Measurements from ENCODE around the gene BAX. TPM values are rescaled to one million over a fixed set of nuclear protein-coding genes. Genes with fewer than 3 reads are reported as not detected.
"Not testable (repeated sequence)": the region's sequence is repeated elsewhere in the genome, so short reads cannot be mapped to it uniquely, and the experiment has no call there.

BAX gene
- total RNA-seq (92.8 TPM), polyA plus RNA-seq (10 to 100 TPM; 47.9 to 73.1 (median 61.1) TPM)

GRCh38 chr19:48954595-48955307, at the start of gene BAX:
TSS of gene BAX (plus strand) at chr19:48954875. CDS start at chr19:48954929, 54 bp downstream.
- peak within 1 kb of the TSS; percentile 90 to 94 (median 92) for H3K4me3 Mint-ChIP-seq
- H3K27me3 Mint-ChIP-seq = peaks cover 5% of the 10 kb centered on the region
- H3K4me1 ChIP-seq (ENCODE audit: control insufficient read depth, insufficient read depth, low read length, poor library complexity, severe bottlenecking) = peaks cover 20% of the 10 kb centered on the region
- H3K9me3 Mint-ChIP-seq = peaks cover 0 to 1% (median 0%) of the 10 kb centered on the region in 7 donors
- DNase-seq (peak; percentile 73 to 96 (median 84)), ATAC-seq (ENCODE audit: low read depth in 2 of 2) (peak; percentile 87 to 88)
- H3K27ac Mint-ChIP-seq = peak within 1 kb of the TSS; percentile 84 to 96 (median 84)
- H3K27ac ChIP-seq (ENCODE audit: insufficient read depth, low read length, poor library complexity, severe bottlenecking) = peak within 1 kb of the TSS; percentile 80
- peaks cover 12% of the 10 kb centered on the region for H3K36me3 Mint-ChIP-seq
- H3K4me1 Mint-ChIP-seq = peaks cover 0 to 34% (median 21%) of the 10 kb centered on the region in 4 donors
- H3K9me3 ChIP-seq (ENCODE audit: control insufficient read depth in 2 of 2, low read length in 2 of 2) = no peaks in the 10 kb centered on the region
- peaks cover 8% of the 10 kb centered on the region for H3K36me3 ChIP-seq (ENCODE audit: control insufficient read depth, insufficient read depth, low read length)
- peak within 1 kb of the TSS; percentile 77 for H3K4me3 ChIP-seq (ENCODE audit: low read depth, low read length)
- no peaks in the 10 kb centered on the region for H3K27me3 ChIP-seq (ENCODE audit: control insufficient read depth, insufficient read depth, low read length)

GRCh38 chr19:48905664-48906063, 49.0 kb upstream of the BAX start:
- H3K9me3 Mint-ChIP-seq = no peaks in the 10 kb centered on the region
- no peak overlapping the region for H3K27ac Mint-ChIP-seq
- no peaks in the 10 kb centered on the region for H3K27me3 Mint-ChIP-seq

GRCh38 chr19:48906324-48906723, 48.4 kb upstream of the BAX start:
- H3K9me3 Mint-ChIP-seq = no peaks in the 10 kb centered on the region
- H3K36me3 Mint-ChIP-seq = peaks cover 20% of the 10 kb centered on the region
- H3K27me3 Mint-ChIP-seq = no peaks in the 10 kb centered on the region
- H3K4me3 Mint-ChIP-seq = no peak overlapping the region
- H3K9me3 ChIP-seq (ENCODE audit: control insufficient read depth in 2 of 2, low read length in 2 of 2) = no peaks in the 10 kb centered on the region
- ATAC-seq (ENCODE audit: low read depth in 2 of 2) = no peak
- no peak overlapping the region for H3K27ac Mint-ChIP-seq
- peaks cover 0 to 23% (median 10%) of the 10 kb centered on the region in 4 donors for H3K4me1 Mint-ChIP-seq
- H3K4me1 ChIP-seq (ENCODE audit: control insufficient read depth, insufficient read depth, low read length, poor library complexity, severe bottlenecking) = peaks cover 5% of the 10 kb centered on the region
- no peak overlapping the region for H3K4me3 ChIP-seq (ENCODE audit: low read depth, low read length)
- no peak overlapping the region for H3K27ac ChIP-seq (ENCODE audit: insufficient read depth, low read length, poor library complexity, severe bottlenecking)
- peaks cover 44% of the 10 kb centered on the region for H3K36me3 ChIP-seq (ENCODE audit: control insufficient read depth, insufficient read depth, low read length)
- DNase-seq = no peak
- no peaks in the 10 kb centered on the region for H3K27me3 ChIP-seq (ENCODE audit: control insufficient read depth, insufficient read depth, low read length)

More at GRCh38 chr19:48905664-48906063, 49.0 kb upstream of the BAX start:
- Mint-ChIP-seq H3K36me3 (peaks cover 25% of the 10 kb centered on the region), H3K4me1 (peaks cover 0 to 29% (median 14%) of the 10 kb centered on the region in 4 donors), H3K4me3 (no peak overlapping the region)
- Histone ChIP-seq H3K27me3 (ENCODE audit: control insufficient read depth, insufficient read depth, low read length) (no peaks in the 10 kb centered on the region), H3K36me3 (ENCODE audit: control insufficient read depth, insufficient read depth, low read length) (peaks cover 38% of the 10 kb centered on the region), H3K4me1 (ENCODE audit: control insufficient read depth, insufficient read depth, low read length, poor library complexity, severe bottlenecking) (peaks cover 12% of the 10 kb centered on the region), H3K9me3 (ENCODE audit: control insufficient read depth in 2 of 2, low read length in 2 of 2) (no peaks in the 10 kb centered on the region), H3K27ac (ENCODE audit: insufficient read depth, low read length, poor library complexity, severe bottlenecking) (no peak overlapping the region), H3K4me3 (ENCODE audit: low read depth, low read length) (no peak overlapping the region)
- ATAC-seq (ENCODE audit: low read depth in 2 of 2) = no peak
- DNase-seq = no peak

GRCh38 chr19:48907671-48908070, 47.0 kb upstream of the BAX start:
- Histone ChIP-seq H3K9me3 (ENCODE audit: control insufficient read depth in 2 of 2, low read length in 2 of 2) (no peaks in the 10 kb centered on the region), H3K4me1 (ENCODE audit: control insufficient read depth, insufficient read depth, low read length, poor library complexity, severe bottlenecking) (no peaks in the 10 kb centered on the region), H3K27ac (ENCODE audit: insufficient read depth, low read length, poor library complexity, severe bottlenecking) (no peak overlapping the region), H3K36me3 (ENCODE audit: control insufficient read depth, insufficient read depth, low read length) (peaks cover 56% of the 10 kb centered on the region), H3K4me3 (ENCODE audit: low read depth, low read length) (no peak overlapping the region), H3K27me3 (ENCODE audit: control insufficient read depth, insufficient read depth, low read length) (no peaks in the 10 kb centered on the region)
- peaks cover 0 to 11% (median 3%) of the 10 kb centered on the region in 4 donors for H3K4me1 Mint-ChIP-seq
- H3K27ac Mint-ChIP-seq = no peak overlapping the region
- DNase-seq (no peak), ATAC-seq (ENCODE audit: low read depth in 2 of 2) (no peak)
- H3K9me3 Mint-ChIP-seq = no peaks in the 10 kb centered on the region
- H3K27me3 Mint-ChIP-seq = no peaks in the 10 kb centered on the region
- H3K4me3 Mint-ChIP-seq = no peak overlapping the region
- H3K36me3 Mint-ChIP-seq = peaks cover 27% of the 10 kb centered on the region

- not testable (repeated sequence) for H3K4me3 Mint-ChIP-seq; ATAC-seq (ENCODE audit: low read depth in 2 of 2); H3K9me3 ChIP-seq (ENCODE audit: control insufficient read depth in 2 of 2, low read length in 2 of 2); H3K9me3 Mint-ChIP-seq; H3K27me3 ChIP-seq (ENCODE audit: control insufficient read depth, insufficient read depth, low read length); H3K4me1 Mint-ChIP-seq; H3K27ac Mint-ChIP-seq; DNase-seq; H3K4me1 ChIP-seq (ENCODE audit: control insufficient read depth, insufficient read depth, low read length, poor library complexity, severe bottlenecking); H3K4me3 ChIP-seq (ENCODE audit: low read depth, low read length); H3K27ac ChIP-seq (ENCODE audit: insufficient read depth, low read length, poor library complexity, severe bottlenecking); H3K27me3 Mint-ChIP-seq
- H3K36me3 Mint-ChIP-seq = peaks cover 40% of the 10 kb centered on the region
- peaks cover 72% of the 10 kb centered on the region for H3K36me3 ChIP-seq (ENCODE audit: control insufficient read depth, insufficient read depth, low read length)
Measured at GRCh38 chr19:48909424-48910077, 45.1 kb upstream of the BAX start.

GRCh38 chr19:48910803-48911202, 43.9 kb upstream of the BAX start:
- no peak overlapping the region for H3K27ac ChIP-seq (ENCODE audit: insufficient read depth, low read length, poor library complexity, severe bottlenecking)
- Mint-ChIP-seq H3K4me1 (peaks cover 0 to 5% (median 1%) of the 10 kb centered on the region in 4 donors), H3K27ac (peak overlapping the region in 1 of 3 donors; percentile 38), H3K4me3 (no peak overlapping the region), H3K36me3 (peaks cover 30% of the 10 kb centered on the region), H3K27me3 (no peaks in the 10 kb centered on the region), H3K9me3 (no peaks in the 10 kb centered on the region)
- H3K9me3 ChIP-seq (ENCODE audit: control insufficient read depth in 2 of 2, low read length in 2 of 2) = no peaks in the 10 kb centered on the region
- peaks cover 68% of the 10 kb centered on the region for H3K36me3 ChIP-seq (ENCODE audit: control insufficient read depth, insufficient read depth, low read length)
- ATAC-seq (ENCODE audit: low read depth in 2 of 2) = no peak
- H3K27me3 ChIP-seq (ENCODE audit: control insufficient read depth, insufficient read depth, low read length) = no peaks in the 10 kb centered on the region
- no peak for DNase-seq
- H3K4me3 ChIP-seq (ENCODE audit: low read depth, low read length) = no peak overlapping the region
- no peaks in the 10 kb centered on the region for H3K4me1 ChIP-seq (ENCODE audit: control insufficient read depth, insufficient read depth, low read length, poor library complexity, severe bottlenecking)

GRCh38 chr19:48913114-48913889, 41.4 kb upstream of the BAX start:
- Mint-ChIP-seq H3K4me3 (no peak overlapping the region), H3K9me3 (no peaks in the 10 kb centered on the region), H3K36me3 (peaks cover 24% of the 10 kb centered on the region), H3K27me3 (no peaks in the 10 kb centered on the region), H3K4me1 (no peaks in the 10 kb centered on the region), H3K27ac (no peak overlapping the region)
- no peaks in the 10 kb centered on the region for H3K4me1 ChIP-seq (ENCODE audit: control insufficient read depth, insufficient read depth, low read length, poor library complexity, severe bottlenecking)
- no peak overlapping the region for H3K4me3 ChIP-seq (ENCODE audit: low read depth, low read length)
- ATAC-seq (ENCODE audit: low read depth in 2 of 2) = peak in 1 of 2 donors; percentile 37
- peaks cover 63% of the 10 kb centered on the region for H3K36me3 ChIP-seq (ENCODE audit: control insufficient read depth, insufficient read depth, low read length)
- H3K27me3 ChIP-seq (ENCODE audit: control insufficient read depth, insufficient read depth, low read length) = no peaks in the 10 kb centered on the region
- no peak overlapping the region for H3K27ac ChIP-seq (ENCODE audit: insufficient read depth, low read length, poor library complexity, severe bottlenecking)
- DNase-seq = peak in 2 of 3 donors; percentile 39 to 42
- H3K9me3 ChIP-seq (ENCODE audit: control insufficient read depth in 2 of 2, low read length in 2 of 2) = no peaks in the 10 kb centered on the region

All from CD4-positive, CD25-positive, alpha-beta regulatory T cell (primary cell).